A673 (cell line): ENCODE results near the gene ANO2. TPM values are rescaled to one million over a fixed set of nuclear protein-coding genes. Genes with fewer than 3 reads are reported as not detected.

ENCODE experiments used
- BruUV-seq: library from RNA; stranded (reverse); fragments of 400-500 nt; replicated peaks from 2 replicates; lab custom pipeline; 2021; lab: Mats Ljungman, UMichigan
- CTCF ChIA-PET: fragments of 300-600 bp; sonication (Branson Sonifier 250); formaldehyde crosslinking; loops from one replicate; lab custom pipeline; 2022; ENCODE audit warnings: antibody characterized with exemption; lab: Charles Lee
- POLR2A ChIA-PET: fragments of 300-600 bp; sonication (Branson Sonifier 250); formaldehyde crosslinking; loops from one replicate; lab custom pipeline; 2022; ENCODE audit warnings: antibody characterized with exemption; ENCODE audit not compliant: low non-redundant PET; lab: Charles Lee
- DNase-seq: peaks from one replicate; pipeline ENCODE4 v3.0.0-alpha.2; 2015; ENCODE audit warnings: low spot score
- H3K27ac ChIP-seq: fragments of 200-600 bp; sonication (generic); 2 replicates; pipeline ENCODE4 v1.5.1; 2016; ENCODE audit warnings: mixed run types, low read depth, mild to moderate bottlenecking, mixed read lengths, antibody characterized with exemption, low read length; ENCODE audit not compliant: poor library complexity, severe bottlenecking
- H3K27me3 ChIP-seq: fragments of 200-600 bp; sonication (generic); replicated peaks from 2 replicates; pipeline ENCODE4 v1.6.1; 2017; ENCODE audit warnings: mixed run types, low read depth, mild to moderate bottlenecking, mixed read lengths, antibody characterized with exemption, low read length; ENCODE audit not compliant: insufficient read depth, poor library complexity
- H3K36me3 ChIP-seq: fragments of 200-600 bp; sonication (generic); 2 replicates; pipeline ENCODE4 v1.6.1; 2016; ENCODE audit warnings: mixed run types, mild to moderate bottlenecking, mixed read lengths, antibody characterized with exemption, low read length; ENCODE audit not compliant: insufficient read depth, poor library complexity, severe bottlenecking
- H3K4me1 ChIP-seq: fragments of 200-600 bp; sonication (generic); 2 replicates; pipeline ENCODE4 v1.6.1; 2017; ENCODE audit warnings: mixed run types, mild to moderate bottlenecking, mixed read lengths, antibody characterized with exemption, low read length; ENCODE audit not compliant: insufficient read depth, poor library complexity, severe bottlenecking
- H3K4me3 ChIP-seq: fragments of 200-600 bp; sonication (generic); 2 replicates; pipeline ENCODE4 v1.5.1; 2016; ENCODE audit warnings: low read depth, mixed run types, mild to moderate bottlenecking, mixed read lengths, low read length; ENCODE audit not compliant: poor library complexity, severe bottlenecking
- H3K9me3 ChIP-seq: fragments of 200-600 bp; sonication (generic); 2 replicates; pipeline ENCODE4 v1.6.1; 2016; ENCODE audit warnings: mixed run types, low read depth, mild to moderate bottlenecking, mixed read lengths, antibody characterized with exemption, low read length; ENCODE audit not compliant: poor library complexity, severe bottlenecking
- CTCF ChIP-seq: fragments of 300-800, 200-600 bp; sonication (generic); conservative IDR thresholded peaks from 2 replicates; pipeline ENCODE4 v1.5.1; 2017; ENCODE audit warnings: low read depth, mild to moderate bottlenecking, antibody characterized with exemption, low read length, moderate library complexity, mixed read lengths
- EZH2 ChIP-seq: fragments of 200-600 bp; sonication (generic); IDR thresholded peaks from 2 replicates; pipeline ENCODE4 v1.6.1; 2017; ENCODE audit warnings: borderline replicate concordance, low read depth, mild to moderate bottlenecking, mixed read lengths, antibody characterized with exemption, low read length; ENCODE audit not compliant: poor library complexity, severe bottlenecking
- intact Hi-C: fragments of 100-400 bp; cut with micrococcal nuclease; formaldehyde crosslinking; loops from one replicate; pipeline ENCODE4 v1.10.0; 2022; ENCODE audit not compliant: unreplicated experiment
- total RNA-seq: library from RNA; stranded (reverse); gene quantifications from 2 replicates; pipeline ENCODE4 v1.2.3, GENCODE V29; 2021

ANO2 gene
- total RNA-seq, 1 experiment from 2014 or later = not detected

DNA sequence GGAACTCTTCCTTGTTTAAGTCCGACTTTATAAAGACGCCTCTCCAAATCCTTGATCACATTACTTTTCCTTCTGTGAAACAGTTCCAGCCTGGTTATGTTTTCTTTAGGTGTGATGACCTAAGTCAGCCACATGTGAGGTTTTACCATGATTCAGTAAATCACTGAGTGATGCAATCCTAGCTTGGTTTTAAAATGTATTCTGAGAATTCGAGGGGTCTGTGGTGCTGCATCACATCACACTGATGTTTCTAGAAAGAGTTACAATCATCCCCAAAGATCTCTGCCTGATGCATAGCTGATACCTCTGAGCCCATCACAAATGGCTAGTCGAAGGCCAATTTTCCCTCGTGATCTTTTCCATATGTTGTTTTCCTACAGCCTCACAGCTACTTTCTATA, 152.7 kb downstream of the ANO2 start:
- Histone ChIP-seq H3K4me3 (no peak overlapping the region), H3K36me3 (no peaks in the 10 kb centered on the region), H3K4me1 (no peaks in the 10 kb centered on the region), H3K27me3 (peaks cover 23% of the 10 kb centered on the region), H3K9me3 (no peaks in the 10 kb centered on the region), H3K27ac (no peak overlapping the region)
- intact Hi-C loops = no loop called here
- ChIA-PET POLR2A (no interaction called here), CTCF (no interaction called here)
- TF ChIP-seq CTCF (no peak), EZH2 (no peak)
- no TSS peak for BruUV-seq
- DNase-seq = no peak

DNA sequence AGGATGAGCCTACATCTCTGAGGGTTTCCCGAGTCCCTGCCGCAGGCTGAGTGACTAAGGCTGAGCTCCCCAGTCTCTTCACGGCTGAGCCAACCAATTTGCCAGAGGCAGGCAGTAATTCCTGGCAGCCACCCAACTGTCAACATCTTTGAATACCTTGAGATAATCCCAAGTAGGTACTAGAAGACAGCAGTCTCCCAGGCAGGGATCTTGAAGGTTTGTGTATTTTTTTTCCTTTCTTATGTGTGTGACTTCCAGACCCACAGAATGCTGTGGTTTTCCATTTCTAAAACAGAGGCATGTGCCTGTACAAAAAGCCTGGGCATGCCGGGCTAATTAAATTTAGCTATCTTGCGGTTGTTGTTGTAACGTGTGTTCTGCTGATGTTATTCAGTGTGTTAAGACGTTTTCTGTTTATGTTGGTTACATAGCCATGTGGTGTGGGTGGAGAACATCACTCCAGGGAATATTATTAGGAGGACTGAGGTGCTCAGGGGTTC, 155.5 kb downstream of the ANO2 start:
- ChIA-PET POLR2A (no interaction called here), CTCF (no interaction called here)
- TF ChIP-seq CTCF = no peak
- no peak for TF ChIP-seq EZH2
- H3K4me3 ChIP-seq = no peak overlapping the region
- no TSS peak for BruUV-seq
- no peaks in the 10 kb centered on the region for H3K9me3 ChIP-seq
- no peak for DNase-seq
- no peaks in the 10 kb centered on the region for H3K36me3 ChIP-seq
- intact Hi-C loops = no loop called here
- H3K27ac ChIP-seq = no peak overlapping the region
- peaks cover 23% of the 10 kb centered on the region for H3K27me3 ChIP-seq
- H3K4me1 ChIP-seq = no peaks in the 10 kb centered on the region

- Histone ChIP-seq H3K27ac (no peak overlapping the region), H3K4me3 (no peak overlapping the region), H3K9me3 (no peaks in the 10 kb centered on the region), H3K4me1 (no peaks in the 10 kb centered on the region), H3K27me3 (peaks cover 23% of the 10 kb centered on the region), H3K36me3 (no peaks in the 10 kb centered on the region)
- ChIA-PET CTCF (interaction anchor here (0.7 kb wide), 1 partner anchor 42 kb away, joined by 3 read pairs; no protein-coding TSS in a partner anchor), POLR2A (no interaction called here)
- intact Hi-C loops = no loop called here
- TF ChIP-seq EZH2 (no peak), CTCF (no peak)
- no peak for DNase-seq
- no TSS peak for BruUV-seq
Measured at GRCh38 chr12:5787828-5788227, 157.2 kb downstream of the ANO2 start.
